HG03175 (cell line): ENCODE results near the gene RALY.
"Not testable (repeated sequence)": the region's sequence is repeated elsewhere in the genome, so short reads cannot be mapped to it uniquely, and the experiment has no call there.

Experiments
- ATAC-seq: cut with Tn5 transposase; IDR thresholded peaks from one replicate; pipeline ENCODE4 v1.9.1; 2021; ENCODE audit warnings: mild to moderate bottlenecking, moderate library complexity; ENCODE audit not compliant: unreplicated experiment

Gene RALY

DNA sequence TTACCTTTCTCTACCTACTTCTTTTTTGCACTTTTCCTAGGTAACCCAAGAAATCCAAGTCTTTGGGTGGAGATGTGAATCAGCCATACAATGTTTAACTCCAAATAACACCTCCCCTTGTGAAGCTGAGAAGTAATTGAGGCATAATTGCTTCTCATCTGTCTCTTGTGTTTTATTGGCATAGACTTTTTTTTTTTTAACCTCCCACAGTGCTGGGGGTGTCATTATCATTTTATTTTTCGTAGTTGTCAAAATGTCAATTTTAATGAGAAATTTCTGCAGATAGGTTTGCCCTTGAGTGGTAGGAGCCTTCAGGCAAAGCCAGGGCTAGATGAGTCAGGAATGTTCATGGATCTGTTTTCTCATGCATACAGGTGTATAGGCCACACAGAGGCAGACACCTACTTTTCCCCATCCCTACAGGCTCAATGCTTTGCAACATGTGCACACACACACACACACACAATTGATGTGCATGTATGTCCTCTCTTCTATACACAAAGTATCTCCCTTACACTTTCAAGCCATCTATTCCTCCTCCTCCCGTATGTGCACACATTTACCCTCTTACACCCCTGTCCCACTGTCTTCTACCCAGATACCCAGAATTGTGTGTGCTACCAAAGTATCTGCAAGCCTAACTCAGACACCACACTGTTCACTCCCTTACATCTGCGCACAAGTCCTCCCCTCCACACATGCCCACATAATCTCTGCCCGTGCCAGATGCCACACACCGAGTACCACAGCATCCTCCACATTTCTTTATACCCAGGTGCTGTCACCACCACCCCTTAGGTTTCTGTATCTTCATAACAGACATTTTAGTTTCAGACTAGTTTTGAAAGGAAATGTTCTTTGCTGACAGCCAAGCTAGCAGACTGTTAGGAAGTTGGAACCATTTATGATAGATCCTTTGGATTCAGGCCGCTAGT is 22.0 kb downstream of the RALY start:
- no peak for ATAC-seq

DNA sequence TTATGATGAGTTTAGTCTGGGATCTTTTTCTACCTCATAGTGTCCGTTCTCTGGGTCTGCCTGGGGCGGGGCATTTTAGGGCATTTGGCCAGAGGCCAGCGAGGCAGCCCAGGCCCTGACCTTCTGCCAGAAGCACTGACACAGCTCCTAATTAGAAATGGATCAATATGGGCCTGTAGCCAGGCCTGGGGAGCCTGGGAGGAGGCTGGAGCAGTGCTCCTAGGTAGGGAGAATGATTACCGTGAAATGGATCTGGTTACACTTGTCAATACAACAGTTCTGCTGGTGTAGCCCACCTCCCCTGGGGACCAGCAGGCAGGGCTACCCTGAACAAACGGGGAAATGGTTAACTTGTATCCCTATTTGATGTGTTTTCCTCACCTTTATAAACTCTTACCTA is 23.0 kb downstream of the RALY start:
- ATAC-seq: no peak

DNA sequence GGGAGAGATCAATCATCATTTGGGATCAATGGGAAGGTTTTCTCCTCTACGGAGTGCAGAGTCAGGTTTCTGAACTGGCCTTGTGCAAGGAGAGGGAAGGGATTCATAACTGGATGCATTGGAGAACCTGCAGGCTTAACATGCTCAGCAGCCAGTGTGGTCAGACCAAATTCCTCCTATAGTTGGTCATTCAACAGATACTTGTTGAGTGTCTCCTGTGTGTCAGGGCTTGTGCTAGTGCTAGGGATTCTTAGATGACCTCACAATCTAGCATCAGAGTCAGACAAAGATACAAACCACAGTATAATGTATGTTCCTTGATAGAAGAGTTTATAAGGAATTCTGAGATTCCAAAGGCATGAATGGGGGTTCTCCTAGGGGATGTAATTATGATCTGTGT is 23.9 kb downstream of the RALY start:
- ATAC-seq: no peak

DNA sequence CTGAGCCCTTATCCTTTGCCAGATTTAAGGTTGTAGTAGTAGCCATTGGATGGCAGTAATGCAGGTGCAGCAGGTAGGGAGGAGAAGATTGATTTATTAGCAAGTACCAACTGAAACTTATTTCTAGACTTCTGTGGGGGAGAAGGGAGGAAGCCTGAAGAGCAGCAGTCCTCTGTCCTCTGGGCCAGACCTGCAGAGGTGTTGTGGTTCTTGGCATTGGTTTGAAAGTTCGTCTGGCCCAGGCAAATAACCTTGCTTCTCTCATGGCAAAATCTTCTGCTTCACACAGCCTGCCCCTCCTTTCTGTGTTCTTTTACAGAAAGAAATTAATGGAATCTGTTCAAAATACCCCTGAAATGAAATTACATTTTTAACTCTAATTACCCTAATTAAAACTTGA is 24.5 kb downstream of the RALY start:
- no peak for ATAC-seq

DNA sequence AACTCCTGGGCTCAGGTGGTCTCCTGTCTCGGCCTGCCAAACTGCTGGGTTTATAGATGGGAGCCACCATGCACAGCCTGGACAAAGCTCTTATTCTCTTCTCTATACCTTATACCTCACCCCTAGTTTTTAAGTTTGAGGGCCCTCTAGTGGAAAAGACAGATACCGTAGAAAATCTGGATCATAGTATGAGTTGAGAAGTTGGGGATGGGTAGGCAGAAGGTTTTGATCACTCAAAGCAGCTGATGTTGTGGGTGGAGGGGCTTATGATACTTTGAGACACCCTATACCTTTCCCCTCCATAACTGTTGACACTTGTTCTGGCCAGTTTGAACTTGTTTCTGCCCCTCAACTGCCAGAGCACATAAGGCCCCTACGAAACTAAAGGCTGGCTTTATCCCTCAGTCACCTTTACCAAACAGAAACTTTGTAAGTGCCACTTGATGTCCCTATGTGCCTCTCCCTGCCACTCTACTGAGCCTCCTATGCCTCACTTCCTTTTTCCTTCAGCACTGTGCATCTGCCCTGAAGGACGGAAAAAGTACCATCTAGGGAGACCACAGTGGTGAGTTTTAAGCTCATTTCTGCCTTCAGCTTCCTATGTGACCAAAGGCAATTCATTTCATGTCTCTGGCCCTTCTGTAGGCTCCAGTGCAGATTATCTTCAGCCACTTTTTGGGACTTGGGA is 28.6 kb downstream of the RALY start:
- no peak for ATAC-seq

DNA sequence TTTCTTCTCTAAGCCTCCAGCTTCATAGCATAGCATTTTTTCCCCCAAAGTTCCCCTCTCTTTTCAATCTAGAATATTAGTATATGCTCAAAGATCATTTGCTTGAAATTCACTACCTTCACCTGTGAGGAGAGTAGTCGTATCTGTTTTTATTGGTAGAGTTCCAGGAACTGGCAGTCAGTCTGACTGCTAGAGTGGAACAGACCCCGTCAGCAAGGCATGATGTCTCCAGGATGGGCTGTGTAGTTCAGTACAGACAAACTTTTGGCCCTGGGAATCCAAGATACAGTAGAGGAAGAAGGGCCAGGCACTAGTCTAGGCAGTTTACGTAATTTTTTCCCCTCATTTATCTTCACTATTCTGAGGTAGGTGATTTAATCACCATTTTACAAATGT is 29.1 kb downstream of the RALY start:
- ATAC-seq: no peak

DNA sequence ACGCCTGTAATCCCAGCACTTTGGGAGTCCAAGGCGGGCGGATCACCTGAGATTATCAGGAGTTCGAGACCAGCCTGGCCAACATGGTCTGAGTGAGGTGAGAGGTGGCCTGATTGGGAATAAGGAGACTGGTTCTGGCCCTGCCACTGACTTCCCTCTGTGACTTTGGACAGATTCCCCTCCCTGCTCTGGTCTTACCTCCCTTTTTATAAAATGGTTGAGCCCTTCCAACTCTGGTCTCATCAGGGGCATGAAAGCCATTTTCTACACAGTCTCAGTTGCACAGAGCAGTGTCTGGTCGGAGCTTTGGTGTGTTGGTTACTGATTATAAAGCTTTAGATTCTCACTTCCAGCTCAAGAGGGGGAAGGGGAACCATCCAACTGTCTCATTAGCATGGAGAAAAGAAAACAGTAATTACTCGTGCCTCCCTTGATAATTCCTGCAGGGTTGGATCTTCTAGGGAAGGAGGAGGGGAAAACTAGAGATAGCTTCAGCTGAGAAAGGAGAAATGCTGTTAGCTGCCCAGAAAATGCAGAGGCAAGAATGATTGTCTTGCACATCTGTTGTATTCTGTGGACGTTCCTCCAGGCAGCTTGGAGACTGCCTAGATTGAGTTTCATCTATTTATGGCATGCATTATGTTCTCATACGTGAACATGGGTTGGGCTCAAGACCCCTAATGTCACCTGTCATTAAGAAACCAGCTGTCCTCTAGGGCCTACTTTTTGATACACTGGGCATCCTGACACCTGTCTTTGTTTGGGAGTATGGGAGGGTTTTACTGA is 30.4 kb downstream of the RALY start:
- ATAC-seq: no peak

DNA sequence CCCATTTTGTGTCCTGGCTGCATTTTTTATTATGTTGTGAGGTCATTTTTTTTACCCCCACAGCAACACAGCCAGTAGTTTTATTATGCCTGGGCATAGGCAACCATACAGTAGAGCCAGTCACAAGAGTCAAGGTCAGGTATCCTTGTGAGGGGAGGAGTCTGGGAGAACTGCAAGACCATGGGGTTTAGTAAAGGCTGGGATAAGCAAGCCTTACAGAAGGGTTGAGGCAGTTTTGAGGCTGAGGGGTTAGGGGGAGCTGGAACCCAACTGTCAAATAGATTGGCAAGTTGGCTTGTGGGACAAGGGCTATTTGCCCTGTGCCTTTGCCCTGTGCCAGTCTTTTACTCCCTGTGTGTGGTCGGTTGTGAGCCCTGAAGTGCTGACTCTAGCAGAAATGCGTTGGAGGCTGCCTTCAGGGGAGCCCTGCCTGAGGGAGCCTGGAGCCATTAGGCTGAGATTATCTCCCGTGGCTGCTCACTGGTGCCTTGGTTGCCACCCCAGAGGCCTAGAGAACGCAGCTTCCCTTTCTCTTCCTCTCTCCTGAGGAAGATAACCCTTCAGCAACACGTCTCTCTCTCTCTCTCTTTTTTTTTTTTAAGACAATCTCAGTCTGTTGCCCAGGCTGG is 31.1 kb downstream of the RALY start:
- ATAC-seq: no peak

DNA sequence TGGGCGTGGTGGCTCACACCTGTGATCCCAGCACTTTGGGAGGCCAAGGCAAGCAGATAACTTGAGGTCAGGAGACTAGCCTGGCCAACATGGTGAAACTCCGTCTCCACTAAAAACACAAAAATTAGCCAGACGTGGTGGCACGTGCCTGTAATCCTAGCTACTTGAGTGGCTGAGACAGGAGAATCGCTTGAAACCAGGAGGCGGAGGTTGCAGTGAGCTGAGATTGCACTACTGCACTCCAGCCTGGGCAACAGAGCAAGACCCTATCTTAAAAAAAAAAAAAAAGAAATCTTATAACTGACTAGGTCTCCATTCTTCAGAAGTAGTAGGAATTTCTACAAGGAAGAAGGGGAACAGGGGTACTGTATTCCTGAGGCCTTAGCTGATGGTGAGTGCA is 34.3 kb downstream of the RALY start:
- ATAC-seq: not testable (repeated sequence)

DNA sequence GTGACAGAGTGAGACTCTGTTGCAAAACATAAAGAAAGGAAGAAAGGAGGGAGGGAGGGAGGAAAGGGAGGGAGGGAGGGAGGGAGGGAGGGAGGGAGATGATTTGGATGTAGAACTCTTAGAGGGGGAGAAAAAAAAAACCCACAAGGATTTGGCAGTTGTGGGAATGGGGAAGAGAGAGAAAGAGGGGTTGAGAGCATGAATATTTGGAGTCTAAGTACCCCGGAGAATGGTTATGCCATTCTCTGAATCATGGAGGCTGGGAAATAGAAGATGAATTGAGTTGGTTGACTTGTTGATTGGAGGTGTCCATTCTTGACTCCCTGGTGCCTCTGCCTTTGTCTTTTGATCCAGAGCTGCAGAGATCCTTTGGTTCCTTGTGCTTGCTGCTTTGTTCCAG is 35.7 kb downstream of the RALY start:
- no peak for ATAC-seq

DNA sequence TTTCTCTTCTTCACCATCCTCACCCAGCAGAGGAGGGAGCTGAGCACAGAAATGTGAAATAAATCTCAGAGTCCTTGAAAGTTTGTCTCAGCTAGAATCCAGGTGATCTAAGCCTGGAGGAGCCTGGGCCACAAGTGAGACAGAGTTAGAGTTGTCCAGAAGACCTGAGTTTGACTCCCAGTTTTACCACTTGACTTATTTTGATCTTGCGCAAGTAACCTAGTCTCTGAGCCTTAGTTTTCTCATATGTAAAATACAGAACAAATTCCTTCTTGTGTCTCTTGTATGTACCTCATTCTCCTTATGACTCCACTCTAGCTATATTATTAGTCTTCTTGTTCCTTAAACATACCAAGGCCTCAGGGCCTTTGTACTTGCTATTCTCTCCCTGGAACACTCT is 36.7 kb downstream of the RALY start:
- ATAC-seq: no peak

DNA sequence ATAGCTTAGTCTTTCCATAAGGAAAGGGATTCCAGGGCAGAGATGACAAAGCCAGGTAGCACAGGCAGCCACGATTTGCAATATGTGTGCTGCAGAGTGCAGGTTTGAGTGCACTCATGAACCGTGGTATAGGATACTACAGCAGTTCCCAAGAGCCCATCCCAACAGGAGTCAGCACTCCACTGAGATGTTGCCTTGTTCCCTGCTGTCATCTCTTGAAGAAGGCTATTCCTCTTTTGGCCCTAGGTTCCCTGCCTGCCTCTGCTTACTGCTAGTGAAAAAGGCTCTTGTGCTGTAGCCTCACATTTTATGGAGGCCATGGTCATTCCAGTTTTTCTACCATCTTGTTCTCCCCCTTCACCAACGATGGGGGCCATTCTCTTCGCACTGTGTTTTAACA is 40.2 kb downstream of the RALY start:
- ATAC-seq: no peak

DNA sequence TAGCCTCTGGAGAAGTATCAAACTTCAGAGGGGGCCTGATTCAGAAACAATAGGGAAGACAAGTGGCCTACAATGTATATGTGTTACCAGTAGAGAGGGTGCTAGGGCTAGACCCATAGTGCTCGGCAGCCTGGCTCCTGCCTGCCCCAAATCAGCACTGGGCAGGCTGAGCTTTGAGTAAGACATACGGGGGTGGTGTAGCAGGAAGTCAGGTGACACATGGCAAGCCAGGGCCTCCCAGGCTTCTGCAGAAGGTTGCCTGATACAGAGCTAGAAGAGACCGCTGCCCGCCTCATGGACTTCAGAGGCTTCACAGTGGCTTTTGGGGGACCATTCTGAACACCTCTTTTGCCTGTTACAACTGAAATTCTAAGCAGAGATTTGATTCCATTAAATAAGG is 43.4 kb downstream of the RALY start:
- ATAC-seq: no peak

DNA sequence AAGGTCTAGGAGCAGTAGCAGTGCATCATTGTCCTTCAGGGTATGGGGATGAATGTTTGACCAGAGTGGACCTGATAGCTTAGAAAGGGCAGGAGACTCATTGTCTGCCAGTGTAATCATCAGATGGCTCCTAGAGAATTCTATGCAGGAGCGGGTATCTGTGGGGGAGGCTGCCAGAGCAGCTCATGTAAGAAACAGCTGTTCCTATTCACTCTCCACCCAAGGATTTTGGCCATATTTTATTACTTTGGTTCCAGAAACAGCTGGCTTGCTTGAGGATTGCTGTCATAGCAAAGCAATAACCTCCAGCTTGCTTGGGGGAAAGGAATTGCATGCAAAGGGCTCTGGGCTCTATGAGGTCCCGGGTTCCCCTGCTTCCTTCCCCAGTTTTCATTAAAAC is 44.1 kb downstream of the RALY start:
- no peak for ATAC-seq

DNA sequence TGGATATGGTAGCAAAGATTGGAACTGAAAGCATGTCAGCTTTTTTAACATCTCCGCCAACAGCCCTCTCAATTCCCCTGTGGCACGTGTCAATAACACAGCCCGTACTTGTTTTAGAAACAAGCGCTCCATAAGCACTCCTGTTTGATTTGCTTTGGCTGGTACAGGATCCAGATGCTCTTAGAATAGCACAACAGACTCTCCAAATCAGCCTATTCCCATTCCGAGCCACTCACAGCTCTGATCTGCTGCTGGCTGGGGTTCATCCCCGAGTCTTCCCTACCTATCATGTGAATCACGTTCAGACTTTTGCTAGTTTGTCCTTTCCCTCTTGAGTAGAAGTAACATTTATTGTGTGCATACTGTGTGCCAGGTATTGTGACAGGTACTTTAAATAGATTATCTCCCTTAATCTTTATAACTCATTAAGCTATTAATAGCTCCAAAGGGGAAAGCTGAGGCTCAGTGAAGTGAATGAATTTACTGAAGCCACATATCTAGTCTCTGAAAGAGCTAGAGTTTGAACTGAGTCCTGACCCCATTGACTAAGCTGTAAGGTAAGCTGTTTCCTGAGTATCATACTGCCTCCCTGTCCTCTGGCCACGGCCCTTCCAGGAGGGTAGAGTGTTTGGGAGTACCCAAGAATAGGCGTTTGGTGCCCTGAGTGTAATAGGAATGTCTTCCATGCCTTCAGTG is 46.7 kb downstream of the RALY start:
- ATAC-seq: no peak

DNA sequence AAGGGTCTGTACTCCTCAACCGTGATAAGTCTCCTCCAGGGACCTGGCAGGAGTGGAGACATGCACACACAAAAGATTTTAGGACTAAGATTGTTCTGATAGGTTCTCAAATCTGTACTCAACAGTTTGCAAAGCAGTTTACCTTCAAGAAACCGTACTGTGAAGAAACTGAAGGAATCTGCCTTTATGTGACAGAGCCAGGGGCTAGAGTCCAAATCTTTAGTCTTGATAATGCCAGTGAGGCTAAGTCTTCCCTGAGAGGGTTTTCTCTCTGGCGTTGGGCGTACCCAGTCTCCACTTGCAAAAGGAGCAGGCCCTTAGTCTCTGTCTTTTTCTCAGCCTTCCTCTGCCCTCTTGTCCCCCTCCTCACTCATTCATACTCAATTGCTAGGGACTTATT is 47.5 kb downstream of the RALY start:
- ATAC-seq: no peak

DNA sequence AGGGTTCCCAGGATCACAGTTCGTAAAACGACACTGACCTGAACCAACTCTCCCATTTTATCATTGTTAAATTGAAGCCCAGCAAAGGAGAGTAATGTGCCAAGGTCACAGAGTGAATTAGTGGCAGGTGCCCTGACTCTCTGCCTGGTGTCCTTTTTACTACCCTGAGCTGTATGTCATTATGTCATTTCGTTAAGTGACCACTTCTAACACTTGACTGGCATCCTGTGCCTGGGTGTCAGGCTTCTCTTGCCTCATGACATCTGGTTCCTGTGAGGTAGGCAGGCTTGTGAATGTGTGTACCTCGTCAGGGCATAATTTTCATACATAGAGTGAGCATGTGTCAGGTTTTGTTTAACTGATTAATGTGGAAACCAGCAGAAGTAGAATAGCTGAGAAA is 48.6 kb downstream of the RALY start:
- no peak for ATAC-seq

DNA sequence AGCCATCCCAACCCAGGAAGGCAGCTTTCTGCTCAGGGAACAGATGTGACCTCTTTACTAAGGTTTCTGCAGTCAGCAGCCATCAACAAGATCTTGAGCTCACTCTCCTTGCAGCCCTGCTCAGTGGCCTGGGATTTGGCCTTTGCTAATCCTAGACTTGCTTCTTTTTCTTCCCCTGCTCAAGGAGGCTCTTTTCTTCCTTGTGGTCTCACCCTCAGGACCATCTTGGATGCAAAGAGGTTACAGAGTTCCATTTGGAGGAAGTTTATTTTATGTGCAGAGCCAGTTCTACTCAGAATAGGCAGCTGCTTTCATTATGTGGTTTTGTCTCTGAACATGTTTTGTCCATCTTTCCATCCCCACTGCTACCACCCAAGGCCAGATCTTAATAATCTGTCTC is 49.3 kb downstream of the RALY start:
- no peak for ATAC-seq

DNA sequence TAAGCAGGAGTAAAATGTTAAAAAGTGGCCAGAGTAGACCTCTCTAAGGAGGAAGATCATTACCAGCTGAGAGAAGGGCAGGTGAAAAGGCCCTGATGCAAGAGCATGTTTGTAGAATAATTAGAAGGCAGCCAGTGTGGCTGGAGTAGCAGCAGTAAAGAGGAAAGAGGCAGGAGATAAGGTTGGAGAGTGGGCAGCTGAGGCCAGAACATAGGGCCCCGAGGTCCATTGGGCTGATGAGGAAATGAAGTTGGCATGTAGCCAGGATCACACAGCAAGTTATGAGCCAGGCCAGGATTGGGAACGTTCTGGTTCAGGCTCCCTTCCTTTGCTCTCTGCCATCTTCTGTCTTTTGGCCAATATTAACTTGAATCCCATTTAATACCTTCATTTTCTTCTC is 51.6 kb downstream of the RALY start:
- ATAC-seq: no peak

DNA sequence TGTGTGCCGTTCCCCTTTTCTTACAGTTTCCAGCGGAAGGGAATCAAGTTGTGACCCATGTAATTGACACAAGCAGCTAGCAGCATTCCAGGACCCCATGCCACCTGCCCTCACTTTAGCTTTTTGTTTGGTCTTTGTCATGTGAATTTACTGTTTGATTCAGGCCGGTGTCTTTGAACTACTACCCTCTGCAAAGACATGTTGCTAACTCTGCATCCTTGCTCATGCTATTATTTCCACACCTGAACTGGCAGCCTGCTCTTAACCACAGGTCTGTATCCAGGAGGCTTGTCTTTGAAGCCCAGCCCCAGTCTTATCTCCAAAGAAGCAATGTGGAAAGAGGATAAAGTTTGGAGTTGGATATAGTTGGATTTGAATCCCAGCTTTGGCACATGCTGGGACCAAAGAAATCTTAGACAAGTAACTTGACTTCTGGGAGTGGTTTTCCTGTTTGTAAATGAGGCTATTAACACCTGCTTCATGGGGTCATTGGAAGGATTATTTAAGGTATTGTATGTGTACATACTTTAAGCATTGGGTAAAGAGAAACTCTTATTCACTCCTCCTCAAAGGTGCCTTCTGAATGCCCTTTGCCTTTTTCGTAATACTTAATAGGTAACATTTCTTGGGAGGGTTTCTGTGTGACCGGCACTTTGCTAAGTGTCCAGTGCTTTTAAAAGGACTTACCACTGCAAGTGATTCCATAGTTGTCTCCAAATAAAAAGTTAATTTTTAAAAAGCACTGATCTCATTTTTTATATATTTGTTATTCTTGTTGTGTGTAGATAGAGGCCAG is 52.4 kb downstream of the RALY start:
- no peak for ATAC-seq
